Ectodermal cell (in vitro differentiated cells): Measurements from ENCODE around the gene EPHB4. TPM values are rescaled to one million over a fixed set of nuclear protein-coding genes. Genes with fewer than 3 reads are reported as not detected.
A peak's percentile ranks its signal among the peaks of the same experiment; 100 is the strongest.

Experiments
- H3K27ac ChIP-seq: 2 replicates; pipeline ENCODE4 v1.7.0; 2013; ENCODE audit warnings: mild to moderate bottlenecking, low read depth, low read length; ENCODE audit not compliant: insufficient read depth, poor library complexity, severe bottlenecking
- H3K27me3 ChIP-seq: 2 replicates; pipeline ENCODE4 v1.7.0; 2013; ENCODE audit warnings: mild to moderate bottlenecking, low read length; ENCODE audit not compliant: insufficient read depth, control insufficient read depth, poor library complexity, severe bottlenecking
- H3K36me3 ChIP-seq: one replicate; pipeline ENCODE4 v1.7.0; 2013; ENCODE audit warnings: low read length; ENCODE audit not compliant: control insufficient read depth, insufficient read depth
- H3K4me1 ChIP-seq: one replicate; pipeline ENCODE4 v1.7.0; 2013; ENCODE audit warnings: low read length; ENCODE audit not compliant: control insufficient read depth, insufficient read depth
- H3K4me3 ChIP-seq: 2 replicates; pipeline ENCODE4 v1.7.0; 2013; ENCODE audit warnings: low read depth, low read length, control low read depth; ENCODE audit not compliant: insufficient read depth
- H3K9me3 ChIP-seq: 2 replicates; pipeline ENCODE4 v1.7.0; 2013; ENCODE audit warnings: mild to moderate bottlenecking, low read length, moderate library complexity; ENCODE audit not compliant: control insufficient read depth
- WGBS, 2 experiments: methylation state at CpG; one replicate each; pipeline ENCODE4 v1.1.7; 2013; ENCODE audit warnings: missing lambda C conversion rate in 2 of 2; 5-methylcytosine and 5-hydroxymethylcytosine counted together
- polyA plus RNA-seq, 4 experiments: library from polyadenylated mRNA; stranded (reverse); fragments of 50-300 nt; gene quantifications; one replicate each; pipeline ENCODE4 v1.2.3, GENCODE V29; 2013

EPHB4 gene
- 95.6 TPM for polyA plus RNA-seq (2013, experiment 1 of 4)
- 105 TPM for polyA plus RNA-seq (2013, experiment 2 of 4)
- 64.2 TPM for polyA plus RNA-seq (2013, experiment 3 of 4)
- polyA plus RNA-seq (2013, experiment 4 of 4), result 72.0 TPM

- 0 to 1% methylated on average over 80 of the region's 80 CpGs for WGBS, 2 experiments
- peaks cover 8% of the 10 kb centered on the region for H3K4me1 ChIP-seq
- no peaks in the 10 kb centered on the region for H3K27me3 ChIP-seq
- H3K9me3 ChIP-seq, result no peaks in the 10 kb centered on the region
- H3K27ac ChIP-seq, result peak within 1 kb of the TSS; percentile 86
- H3K4me3 ChIP-seq, result peak within 1 kb of the TSS; percentile 88
- H3K36me3 ChIP-seq, result peaks cover 16% of the 10 kb centered on the region
Observed at GRCh38 chr7:100827330-100828226, at the start of gene EPHB4. EPHB4 (minus strand) TSS chr7:100827523; CDS start chr7:100827030, 493 bp downstream.

DNA sequence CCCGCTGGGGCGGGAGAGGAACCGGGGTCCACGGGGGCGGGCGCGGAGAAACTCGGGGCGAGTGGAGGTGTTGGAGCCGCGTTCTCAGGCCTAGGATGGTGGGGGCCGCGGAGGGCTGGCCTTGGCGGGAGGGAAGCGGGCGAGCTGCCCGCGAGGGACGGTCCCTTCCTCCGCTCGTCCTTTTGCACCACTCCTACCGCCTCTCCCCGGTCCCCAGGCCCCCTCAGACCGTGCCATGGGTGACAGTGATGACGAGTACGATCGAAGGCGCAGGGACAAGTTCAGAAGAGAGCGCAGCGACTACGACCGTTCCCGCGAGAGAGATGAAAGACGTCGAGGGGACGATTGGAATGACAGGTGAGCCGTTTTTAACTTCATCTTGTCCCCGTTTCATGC lies 48.0 kb upstream of the EPHB4 start:
- peaks cover 10% of the 10 kb centered on the region for H3K4me1 ChIP-seq
- 0 to 1% methylated on average over 39 of the region's 39 CpGs for WGBS, 2 experiments
- H3K27me3 ChIP-seq, result no peaks in the 10 kb centered on the region
- peak overlapping the region; percentile 97 for H3K4me3 ChIP-seq
- H3K9me3 ChIP-seq, result no peaks in the 10 kb centered on the region
- peaks cover 18% of the 10 kb centered on the region for H3K36me3 ChIP-seq
- peak overlapping the region; percentile 94 for H3K27ac ChIP-seq

DNA sequence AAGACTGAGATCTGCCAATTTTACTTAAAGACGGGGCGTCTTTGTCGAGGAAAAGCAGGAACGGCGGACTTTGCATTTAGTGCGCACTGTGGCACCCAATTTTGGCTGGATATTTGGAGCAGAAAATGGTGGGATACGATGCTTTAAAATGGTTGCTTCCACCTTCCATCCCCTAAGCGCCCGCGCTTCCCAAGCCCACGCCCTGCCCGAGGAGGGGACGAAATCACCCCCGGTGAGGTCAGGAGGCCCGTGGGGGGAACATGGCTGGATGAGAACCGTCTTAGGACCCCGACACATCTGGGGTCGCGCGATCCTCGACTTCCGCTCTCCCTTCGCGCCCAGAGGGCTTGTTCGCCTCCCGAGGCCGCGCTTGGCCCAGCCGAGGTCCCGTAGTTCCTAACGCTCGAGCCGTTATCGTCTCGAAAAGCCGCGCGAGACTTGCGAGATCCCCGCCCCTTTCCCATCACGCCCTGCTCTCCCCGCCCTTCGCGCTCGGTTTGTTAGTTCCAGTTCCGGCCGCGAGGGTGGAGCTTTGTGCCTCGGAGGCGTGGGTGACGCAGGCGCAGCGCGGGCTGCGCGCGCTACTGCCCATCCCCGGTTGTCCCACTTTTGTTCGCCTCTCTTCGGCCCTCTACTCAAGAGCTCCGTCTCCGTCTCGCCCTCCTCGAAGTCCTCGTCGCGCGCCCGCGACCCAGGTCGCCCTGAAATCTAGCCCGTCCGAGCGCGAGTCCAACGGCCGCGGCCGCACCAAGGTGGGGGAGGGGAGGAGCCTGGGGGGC lies 47.4 kb upstream of the EPHB4 start, which contains the start of gene SRRT:
Gene SRRT (plus strand): TSS at position 527 of the 779 bp plus-strand sequence. CDS start 488 bp downstream, outside the sequence.
- H3K9me3 ChIP-seq, result no peaks in the 10 kb centered on the region
- peaks cover 18% of the 10 kb centered on the region for H3K36me3 ChIP-seq
- 6% methylated on average over 79 of the region's 79 CpGs for WGBS, 2 experiments
- H3K4me3 ChIP-seq, result peak within 1 kb of the TSS; percentile 97
- peak within 1 kb of the TSS; percentile 94 for H3K27ac ChIP-seq
- no peaks in the 10 kb centered on the region for H3K27me3 ChIP-seq
- H3K4me1 ChIP-seq, result peaks cover 10% of the 10 kb centered on the region

DNA sequence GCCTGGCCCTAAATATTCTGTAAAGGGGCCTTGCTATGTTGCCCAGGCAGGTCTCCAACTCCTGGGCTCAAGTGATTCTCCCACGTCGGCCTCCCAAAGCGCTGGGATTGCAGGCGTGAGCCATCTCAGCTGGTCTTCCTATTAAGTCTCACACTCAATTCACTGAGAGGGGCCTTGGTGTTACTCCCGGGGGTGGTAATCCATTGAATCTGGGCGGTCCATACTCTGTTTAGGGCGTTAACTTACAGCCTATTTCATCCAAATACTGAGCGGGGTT lies 46.9 kb upstream of the EPHB4 start:
- Histone ChIP-seq H3K4me3 (peak overlapping the region; percentile 97), H3K27me3 (no peaks in the 10 kb centered on the region), H3K27ac (peak overlapping the region; percentile 82), H3K9me3 (no peaks in the 10 kb centered on the region), H3K4me1 (peaks cover 10% of the 10 kb centered on the region), H3K36me3 (peaks cover 16% of the 10 kb centered on the region)
- WGBS, 2 experiments, result 87 to 88% methylated on average over 8 of the region's 8 CpGs

GRCh38 chr7:100873599-100874299 lies 46.4 kb upstream of the EPHB4 start:
- peaks cover 10% of the 10 kb centered on the region for H3K4me1 ChIP-seq
- WGBS, 2 experiments, result 93 to 94% methylated on average over 10 of the region's 10 CpGs
- no peak overlapping the region for H3K27ac ChIP-seq
- peak overlapping the region; percentile 97 for H3K4me3 ChIP-seq
- no peaks in the 10 kb centered on the region for H3K27me3 ChIP-seq
- H3K9me3 ChIP-seq, result no peaks in the 10 kb centered on the region
- H3K36me3 ChIP-seq, result peaks cover 16% of the 10 kb centered on the region

DNA sequence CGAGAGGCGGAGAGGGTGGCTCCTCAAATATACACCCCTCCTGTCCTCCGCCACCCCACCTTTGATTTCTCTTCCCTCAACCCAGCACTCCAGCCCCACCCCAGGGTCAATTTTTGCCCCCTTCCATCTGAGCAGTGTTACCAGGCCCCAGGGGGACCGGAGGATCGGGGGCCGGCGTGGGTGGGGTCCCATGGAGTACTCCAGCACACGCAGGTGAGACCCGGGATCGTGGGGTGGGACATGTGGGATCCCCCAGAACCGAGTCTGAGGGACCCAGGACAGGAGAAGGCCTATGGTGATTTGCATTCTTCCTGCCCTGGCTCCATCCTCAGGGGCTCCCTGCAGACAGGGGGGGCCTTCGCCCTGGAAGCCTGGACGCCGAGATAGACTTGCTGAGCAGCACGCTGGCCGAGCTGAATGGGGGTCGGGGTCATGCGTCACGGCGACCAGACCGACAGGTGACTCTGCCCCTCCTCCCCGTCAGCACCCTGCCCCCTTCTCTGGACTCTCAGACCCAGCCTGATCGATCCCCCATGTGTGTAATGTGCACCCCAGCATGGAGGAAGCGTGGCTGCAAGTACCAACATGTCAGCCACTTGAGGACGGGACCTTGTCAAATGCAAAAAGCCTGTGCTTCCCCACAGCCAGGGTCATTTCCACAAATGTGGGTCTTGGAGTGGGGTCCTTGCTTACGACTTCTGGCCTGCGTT lies 40.6 kb upstream of the EPHB4 start:
- Histone ChIP-seq H3K27ac (peak overlapping the region; percentile 70), H3K36me3 (peaks cover 12% of the 10 kb centered on the region), H3K4me3 (peak overlapping the region; percentile 95), H3K4me1 (peaks cover 6% of the 10 kb centered on the region), H3K27me3 (no peaks in the 10 kb centered on the region), H3K9me3 (no peaks in the 10 kb centered on the region)
- 10 to 12% methylated on average over 26 to 27 of the region's 27 CpGs for WGBS, 2 experiments

DNA sequence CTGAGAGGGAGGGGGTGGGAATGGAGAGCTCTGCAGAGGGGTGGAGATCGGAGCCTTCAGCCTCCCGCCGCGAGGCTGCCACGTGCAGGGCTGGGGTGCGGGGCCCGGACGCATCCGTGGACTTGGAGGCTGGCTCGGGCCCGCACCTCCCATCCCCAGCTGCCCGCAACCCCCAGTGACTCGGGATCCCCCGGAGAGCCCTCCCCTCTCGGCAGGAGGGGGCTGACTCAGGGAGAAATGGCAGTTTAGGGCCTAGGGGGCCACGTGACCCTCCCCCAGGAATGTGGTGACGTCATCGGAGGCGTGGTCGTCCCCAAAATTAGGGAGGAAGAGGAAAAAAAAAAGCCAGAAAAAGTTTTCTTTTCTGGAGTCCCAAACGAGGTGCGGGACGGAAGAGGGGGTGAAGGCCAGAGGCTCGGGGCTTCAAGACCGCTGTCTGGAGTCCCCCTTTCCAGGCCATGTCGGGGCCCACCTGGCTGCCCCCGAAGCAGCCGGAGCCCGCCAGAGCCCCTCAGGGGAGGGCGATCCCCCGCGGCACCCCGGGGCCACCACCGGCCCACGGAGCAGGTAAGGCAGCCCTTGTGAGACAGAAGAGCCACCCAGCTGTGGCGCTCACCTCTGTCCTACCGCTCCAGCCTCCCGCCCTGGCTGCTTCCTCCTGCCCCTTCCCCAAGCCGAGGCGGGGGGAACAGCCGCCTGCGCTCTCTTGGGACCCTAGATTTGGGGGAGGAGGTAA lies 39.9 kb upstream of the EPHB4 start, which contains the start of gene TRIP6:
Gene TRIP6 (plus strand): TSS at position 348 of the 736 bp plus-strand sequence. CDS start 111 bp downstream, at position 459.
- Histone ChIP-seq H3K27me3 (no peaks in the 10 kb centered on the region), H3K4me3 (peak within 1 kb of the TSS; percentile 95), H3K27ac (peak within 1 kb of the TSS; percentile 70), H3K9me3 (no peaks in the 10 kb centered on the region), H3K4me1 (peaks cover 6% of the 10 kb centered on the region), H3K36me3 (peaks cover 12% of the 10 kb centered on the region)
- 1% methylated on average over 42 of the region's 42 CpGs for whole genome bisulfite sequencing, 2 experiments

GRCh38 chr7:100866729-100867039 lies 39.4 kb upstream of the EPHB4 start:
- Histone ChIP-seq H3K4me1 (peaks cover 6% of the 10 kb centered on the region), H3K27ac (peak overlapping the region; percentile 70), H3K9me3 (no peaks in the 10 kb centered on the region), H3K27me3 (no peaks in the 10 kb centered on the region), H3K4me3 (peak overlapping the region; percentile 95), H3K36me3 (peaks cover 9% of the 10 kb centered on the region)
- WGBS, 2 experiments, result 65 to 68% methylated on average over 4 to 5 of the region's 5 CpGs
